ENCODE measurements around the gene SNX13.

Gene SNX13

DNA sequence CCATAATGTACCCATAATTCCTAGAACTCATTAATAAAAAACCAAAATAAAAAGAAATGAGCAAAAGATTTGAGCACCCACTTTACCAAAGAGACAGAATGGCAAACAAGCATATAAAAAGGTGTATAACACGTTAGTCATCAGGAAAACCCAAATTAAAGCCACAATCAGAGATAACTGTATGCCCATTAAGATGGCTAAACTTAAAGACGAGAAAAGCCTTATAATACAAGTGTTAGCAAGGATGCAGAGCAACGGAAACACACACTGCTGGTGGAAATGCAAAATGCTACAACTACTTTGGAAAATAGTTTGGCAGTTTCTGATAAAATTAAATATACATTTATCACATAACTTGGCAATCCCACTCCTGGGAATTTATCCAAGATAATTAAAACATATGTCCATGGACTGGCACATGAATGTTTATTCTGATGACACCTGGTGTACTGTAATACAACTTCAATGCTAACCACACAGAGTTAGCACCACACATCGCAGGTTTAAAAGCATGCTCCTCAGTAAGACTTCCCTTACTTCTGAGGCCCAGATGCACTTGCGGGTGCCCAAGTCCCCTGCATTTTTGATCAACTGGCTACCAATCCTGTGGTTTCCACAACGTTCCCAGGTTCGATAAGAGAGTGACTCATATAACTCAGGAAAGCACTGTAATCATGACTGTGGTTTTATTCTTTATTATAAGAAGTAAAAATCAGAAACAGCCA is 158.6 kb downstream of the SNX13 start:
- DNase-seq (ENCODE audit: extremely low spot score): no peak
- POLR2A ChIA-PET: no interaction called here
- CTCF ChIA-PET: interaction anchor here (1.3 kb wide), 1 partner anchor 12 kb away, joined by 6 read pairs; no protein-coding TSS in a partner anchor
- TF ChIP-seq SUZ12 (IDR thresholded peaks at IDR 0.05) (no peak), SP1 (IDR thresholded peaks at IDR 0.05) (no peak), HDGF (IDR thresholded peaks at IDR 0.05; ENCODE audit: borderline replicate concordance) (no peak), FOXA1 (IDR thresholded peaks at IDR 0.05) (no peak)

- CTCF ChIA-PET: no interaction called here
- no peak for DNase-seq (ENCODE audit: extremely low spot score)
- TF ChIP-seq CTBP1 (IDR thresholded peaks at IDR 0.05; ENCODE audit: borderline replicate concordance) (no peak), FOXK2 (IDR thresholded peaks at IDR 0.05) (no peak), PKNOX1 (IDR thresholded peaks at IDR 0.05) (no peak), FOXM1 (IDR thresholded peaks at IDR 0.05; ENCODE audit: borderline replicate concordance) (no peak), SP1 (IDR thresholded peaks at IDR 0.05) (no peak), FOXA1 (IDR thresholded peaks at IDR 0.05) (no peak), ZNF384 (IDR thresholded peaks at IDR 0.05) (no peak), NFRKB (IDR thresholded peaks at IDR 0.05) (no peak), HDGF (IDR thresholded peaks at IDR 0.05; ENCODE audit: borderline replicate concordance) (no peak), L3MBTL2 (conservative IDR thresholded peaks at IDR 0.05) (no peak), ARNT (IDR thresholded peaks at IDR 0.05) (no peak), LEF1 (IDR thresholded peaks at IDR 0.05; ENCODE audit: borderline replicate concordance) (no peak), BHLHE40 (IDR thresholded peaks at IDR 0.05; ENCODE audit: borderline replicate concordance) (no peak), SUZ12 (IDR thresholded peaks at IDR 0.05) (no peak), TARDBP (IDR thresholded peaks at IDR 0.05) (no peak), ELF4 (IDR thresholded peaks at IDR 0.05) (no peak)
- POLR2A ChIA-PET: no interaction called here
Observed at GRCh38 chr7:17779381-17779780, 160.9 kb downstream of the SNX13 start.

DNA sequence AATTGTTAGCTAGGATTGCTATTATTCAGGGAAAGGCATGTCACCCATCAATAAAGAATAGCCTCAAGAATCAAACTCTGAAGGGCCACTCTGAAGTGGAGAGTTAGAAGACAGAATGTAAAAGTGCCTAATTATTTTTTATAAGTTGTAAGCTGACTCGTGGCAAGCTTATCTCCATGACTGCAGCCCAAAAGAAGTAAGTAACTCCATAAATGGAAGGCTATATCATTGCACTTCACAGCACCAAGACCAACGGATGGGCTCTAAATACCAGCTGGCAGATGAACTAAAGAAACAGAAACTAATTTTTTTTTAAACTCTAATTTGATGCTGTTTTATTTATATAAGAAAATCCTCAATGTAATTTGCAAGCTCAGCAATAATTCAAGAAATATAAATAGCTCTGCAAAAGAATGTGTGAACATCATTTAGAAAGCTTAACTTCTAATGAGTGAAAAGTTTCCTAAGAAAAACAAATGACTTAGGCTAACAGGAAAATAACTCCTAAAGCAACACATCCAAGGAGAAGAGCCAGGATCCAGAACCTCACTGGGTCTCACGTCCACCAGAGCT is 165.5 kb downstream of the SNX13 start:
- TF ChIP-seq FOXM1 (IDR thresholded peaks at IDR 0.05; ENCODE audit: borderline replicate concordance) (no peak), HDGF (IDR thresholded peaks at IDR 0.05; ENCODE audit: borderline replicate concordance) (no peak), BHLHE40 (IDR thresholded peaks at IDR 0.05; ENCODE audit: borderline replicate concordance) (no peak), SP1 (IDR thresholded peaks at IDR 0.05) (no peak), PKNOX1 (IDR thresholded peaks at IDR 0.05) (no peak), ELF4 (IDR thresholded peaks at IDR 0.05) (no peak), ZNF384 (IDR thresholded peaks at IDR 0.05) (no peak), CTBP1 (IDR thresholded peaks at IDR 0.05; ENCODE audit: borderline replicate concordance) (no peak), FOXA1 (IDR thresholded peaks at IDR 0.05) (no peak), NFRKB (IDR thresholded peaks at IDR 0.05) (no peak), FOXK2 (IDR thresholded peaks at IDR 0.05) (no peak), L3MBTL2 (conservative IDR thresholded peaks at IDR 0.05) (no peak), TARDBP (IDR thresholded peaks at IDR 0.05) (no peak), LEF1 (IDR thresholded peaks at IDR 0.05; ENCODE audit: borderline replicate concordance) (no peak)
- POLR2A ChIA-PET: no interaction called here
- no peak for DNase-seq (ENCODE audit: extremely low spot score)
- CTCF ChIA-PET: no interaction called here

DNA sequence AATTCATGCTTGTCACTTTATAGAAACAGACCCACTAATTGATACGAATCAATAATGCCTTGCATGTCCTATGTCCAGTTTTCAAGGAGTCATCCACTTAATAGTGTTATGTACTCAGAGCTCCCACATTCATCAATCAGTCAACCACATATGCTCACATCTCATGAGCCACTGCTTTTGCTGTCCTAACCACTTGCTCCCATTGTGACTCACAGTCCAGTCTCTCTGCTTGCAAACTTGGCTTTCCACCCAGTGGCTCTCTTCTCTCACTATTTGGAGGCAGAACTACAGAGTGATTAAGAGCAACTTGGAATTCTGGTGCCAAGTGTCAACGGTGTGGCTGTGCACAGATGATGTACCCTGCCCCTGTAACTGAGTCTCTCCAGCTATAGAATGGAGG is 166.0 kb downstream of the SNX13 start:
- POLR2A ChIA-PET: no interaction called here
- no peak for TF ChIP-seq BHLHE40 (IDR thresholded peaks at IDR 0.05; ENCODE audit: borderline replicate concordance)
- no peak for TF ChIP-seq NFRKB (IDR thresholded peaks at IDR 0.05)
- TF ChIP-seq SUZ12 (IDR thresholded peaks at IDR 0.05): no peak
- CTCF ChIA-PET: no interaction called here
- no peak for DNase-seq (ENCODE audit: extremely low spot score)

DNA sequence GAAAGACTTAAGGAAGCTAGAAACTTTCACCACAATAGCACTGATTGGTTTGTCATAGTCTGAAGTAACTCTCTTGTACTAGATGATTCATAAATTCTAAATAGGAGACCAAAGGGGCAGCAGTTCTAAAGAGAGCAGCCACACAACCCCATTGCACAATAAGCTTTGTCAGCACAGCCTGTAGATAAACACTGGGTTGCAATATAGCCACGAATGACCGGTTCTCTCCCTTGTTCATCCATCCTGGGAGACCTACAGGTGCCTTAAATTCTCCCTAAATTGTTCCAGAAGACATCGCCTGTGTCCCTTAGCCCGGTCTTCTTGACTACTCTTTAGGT is 167.0 kb downstream of the SNX13 start:
- DNase-seq (ENCODE audit: extremely low spot score): no peak
- CTCF ChIA-PET: no interaction called here
- POLR2A ChIA-PET: no interaction called here
- TF ChIP-seq PKNOX1 (IDR thresholded peaks at IDR 0.05) (no peak), ZNF384 (IDR thresholded peaks at IDR 0.05) (no peak), SP1 (IDR thresholded peaks at IDR 0.05) (no peak), NFRKB (IDR thresholded peaks at IDR 0.05) (no peak), ARNT (IDR thresholded peaks at IDR 0.05) (no peak), CTBP1 (IDR thresholded peaks at IDR 0.05; ENCODE audit: borderline replicate concordance) (no peak), FOXK2 (IDR thresholded peaks at IDR 0.05) (no peak), BHLHE40 (IDR thresholded peaks at IDR 0.05; ENCODE audit: borderline replicate concordance) (no peak)

DNA sequence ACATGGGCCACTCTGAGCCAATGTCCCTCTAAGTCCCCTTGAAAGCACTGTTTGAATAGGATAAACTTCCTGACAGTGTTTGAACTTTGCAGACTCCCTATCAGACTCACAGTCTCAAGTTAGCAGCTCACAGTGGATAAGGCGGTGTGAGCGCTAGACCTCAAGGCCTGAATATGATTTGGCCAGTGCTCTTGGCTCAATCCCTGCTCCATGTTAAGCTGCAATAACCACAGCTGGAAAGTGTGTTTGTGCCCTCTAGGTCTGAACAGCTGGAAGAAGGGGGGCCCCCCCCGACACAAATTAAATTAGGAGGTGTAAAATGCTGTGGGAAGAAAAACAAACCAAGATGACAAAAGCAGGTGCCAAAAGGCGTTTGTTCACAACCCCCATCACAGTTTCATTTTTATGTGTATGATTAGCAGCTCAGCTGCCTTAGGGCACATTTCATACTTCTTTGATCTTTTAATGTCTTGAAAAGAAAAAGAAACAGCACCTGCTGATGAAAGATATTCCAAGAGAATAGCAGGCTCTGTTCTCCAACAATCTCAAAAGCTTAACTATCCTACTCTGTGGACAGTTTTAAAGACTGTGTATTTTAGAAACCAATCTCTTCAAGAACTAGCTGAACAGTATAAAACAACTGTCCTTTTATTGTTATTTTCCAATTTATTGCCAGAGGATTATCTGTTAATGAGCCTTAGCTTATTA is 167.6 kb downstream of the SNX13 start:
- ChIA-PET POLR2A (no interaction called here), CTCF (no interaction called here)
- no peak for TF ChIP-seq BHLHE40 (IDR thresholded peaks at IDR 0.05; ENCODE audit: borderline replicate concordance)
- TF ChIP-seq FOXK2 (IDR thresholded peaks at IDR 0.05): no peak
- TF ChIP-seq FOXM1 (IDR thresholded peaks at IDR 0.05; ENCODE audit: borderline replicate concordance): no peak
- TF ChIP-seq HDGF (IDR thresholded peaks at IDR 0.05; ENCODE audit: borderline replicate concordance): no peak
- TF ChIP-seq NFRKB (IDR thresholded peaks at IDR 0.05): no peak
- no peak for TF ChIP-seq SP1 (IDR thresholded peaks at IDR 0.05)
- no peak for TF ChIP-seq TARDBP (IDR thresholded peaks at IDR 0.05)
- TF ChIP-seq SUZ12 (IDR thresholded peaks at IDR 0.05): no peak
- TF ChIP-seq ELF4 (IDR thresholded peaks at IDR 0.05): no peak
- TF ChIP-seq ZNF384 (IDR thresholded peaks at IDR 0.05): no peak
- DNase-seq (ENCODE audit: extremely low spot score): no peak
